SKM-1 treated with dmso at 0.1 percent for 144 hours (cell line): Measurements from ENCODE around the gene HIGD2A.
A peak's percentile ranks its signal among the peaks of the same experiment; 100 is the strongest.

Experiments
- DNase-seq: peaks from one replicate; lab custom pipeline; 2025; ENCODE audit not compliant: unreplicated experiment; lab: John Stamatoyannopoulos, UW

The HIGD2A gene

GRCh38 chr5:176415240-176415951 is 26.8 kb downstream of the HIGD2A start:
- no peak for DNase-seq

GRCh38 chr5:176415952-176416924 is 27.7 kb downstream of the HIGD2A start, which contains the start of gene CLTB:
CLTB (minus strand) TSS chr5:176416539; CDS start chr5:176416363, 176 bp downstream.
- DNase-seq, result peak; percentile 86

GRCh38 chr5:176416965-176417364 is 28.4 kb downstream of the HIGD2A start:
- DNase-seq, result no peak

- DNase-seq, result no peak
Measured at GRCh38 chr5:176418251-176418650, 29.7 kb downstream of the HIGD2A start.

- no peak for DNase-seq
Measured at GRCh38 chr5:176420086-176420485, 31.5 kb downstream of the HIGD2A start.

GRCh38 chr5:176420972-176421544 is 32.5 kb downstream of the HIGD2A start:
- DNase-seq, result no peak

GRCh38 chr5:176424181-176424580 is 35.6 kb downstream of the HIGD2A start:
- no peak for DNase-seq

GRCh38 chr5:176425138-176425537 is 36.6 kb downstream of the HIGD2A start:
- DNase-seq, result no peak

- DNase-seq, result no peak
Measured at GRCh38 chr5:176425791-176426190, 37.2 kb downstream of the HIGD2A start.

- no peak for DNase-seq
Measured at GRCh38 chr5:176426876-176427275, 38.3 kb downstream of the HIGD2A start.

- DNase-seq, result no peak
Measured at GRCh38 chr5:176427971-176428370, 39.4 kb downstream of the HIGD2A start.

GRCh38 chr5:176429972-176430371 is 41.4 kb downstream of the HIGD2A start:
- no peak for DNase-seq

GRCh38 chr5:176432707-176433106 is 44.2 kb downstream of the HIGD2A start:
- no peak for DNase-seq

- DNase-seq, result no peak
Measured at GRCh38 chr5:176436656-176437055, 48.1 kb downstream of the HIGD2A start.

- DNase-seq, result no peak
Measured at GRCh38 chr5:176438959-176439757, 50.6 kb downstream of the HIGD2A start.
